Ovary (tissue), 9 donors: Measurements from ENCODE around the gene AK1. TPM values are rescaled to one million over a fixed set of nuclear protein-coding genes. Genes with fewer than 3 reads are reported as not detected.

Experiments
- DNase-seq, 5 donors: peaks; one replicate each; pipeline ENCODE4 v3.0.0-alpha.2; 2019 to 2020
- H3K27ac ChIP-seq, 2 donors: fragments of 200-600 bp; one replicate each; pipeline versions ENCODE4 v1.5.1 to v1.8.0; 2019 to 2022
- H3K27me3 ChIP-seq: fragments of 200-600 bp; one replicate; pipeline ENCODE4 v1.8.0; 2022
- H3K36me3 ChIP-seq: fragments of 200-600 bp; sonication (generic); one replicate; pipeline ENCODE4 v1.5.1; 2019
- H3K4me1 ChIP-seq: one replicate; pipeline ENCODE4 v1.8.1; 2013; ENCODE audit warnings: mild to moderate bottlenecking, moderate library complexity; ENCODE audit not compliant: insufficient read depth
- H3K4me3 ChIP-seq: fragments of 200-600 bp; sonication (generic); one replicate; pipeline ENCODE4 v1.5.1; 2017
- H3K9me3 ChIP-seq, 2 donors: fragments of 200-600 bp in 1 of 2; sonication (generic) in 1 of 2; one replicate each; pipeline versions ENCODE4 v1.5.1 to v1.8.1; 2013 to 2019; ENCODE audit warnings: mild to moderate bottlenecking in 1 of 2, moderate library complexity in 1 of 2
- CTCF ChIP-seq, 3 donors: fragments of 450-650 bp in 2 of 3; fragments of 200-600 bp in 1 of 3; IDR thresholded peaks; one replicate each; pipeline versions ENCODE4 v1.5.1 to v1.8.0; 2016 to 2022; ENCODE audit warnings: antibody characterized with exemption in 3 of 3, mild to moderate bottlenecking in 1 of 3
- EP300 ChIP-seq: sonication (generic); formaldehyde crosslinking; IDR thresholded peaks from one replicate; pipeline ENCODE4 v1.6.1; 2017; ENCODE audit warnings: antibody characterized with exemption
- POLR2A ChIP-seq: fragments of 450-650 bp; IDR thresholded peaks from one replicate; pipeline ENCODE4 v1.6.1; 2017; ENCODE audit warnings: antibody characterized with exemption, mild to moderate bottlenecking, moderate library complexity
- WGBS, 3 donors: extraction: QIAGEN DNeasy Blood & Tissue Kit in 1 of 3; methylation state at CpG; one replicate each; pipeline versions ENCODE4 v1.1.5 to v1.1.7; 2013 to 2017; 5-methylcytosine and 5-hydroxymethylcytosine counted together
- intact Hi-C, 4 donors: fragments of 100-400 bp; cut with DNase I; formaldehyde crosslinking; loops; one replicate each; pipeline versions ENCODE4 v1.11.0 to v1.15.1; 2022 to 2023
- polyA plus RNA-seq, 2 donors: library from polyadenylated mRNA; stranded (reverse); fragments of 200-250 nt in 1 of 2; fragments of 350-450 nt in 1 of 2; fragmentation: Illumina TruSeq in 1 of 2; extraction: RNeasy Lipid Tissue Mini Kit (QIAGEN cat#74804) in 1 of 2; gene quantifications; one replicate each; pipeline ENCODE4 v1.2.3, GENCODE V29; 2013 to 2014
- total RNA-seq, 7 donors: library from RNA; depleted of rRNA in 2 of 7; stranded (reverse); fragments of >200 nt in 2 of 7; fragmentation: NEBNext Ultra II Directional in 3 of 7; extraction: Animal tissue kit (Norgen Biotek cat#: 25700) in 3 of 7; gene quantifications; one replicate each; pipeline versions ENCODE4 v1.1.0 to v1.2.4, GENCODE V29; 2016 to 2023
- donor health status: DM: no; HTN: no; CAD: no; lungs with moderate emphysema.
- donor health status: DM: no; HTN: no; CAD: no.
- donor health status: Bipolar disorder and iron deficiency.
- donor health status: DM: yes; HTN: yes; CAD: no.
- donor health status: DM: no; HTN: no; CAD: no.
- donor health status: DM: yes; HTN: yes; CAD: no.

Gene AK1
- total and polyA plus RNA-seq, 9 donors = 30.9 to 174 (median 119) TPM

- 83 to 87% (median 83%) methylated on average over 7 of the region's 7 CpGs for WGBS, 3 donors
- Histone ChIP-seq H3K4me3 (no peak overlapping the region), H3K27ac (no peak overlapping the region), H3K9me3 (no peaks in the 10 kb centered on the region), H3K36me3 (no peaks in the 10 kb centered on the region), H3K4me1 (peaks cover 5% of the 10 kb centered on the region), H3K27me3 (no peaks in the 10 kb centered on the region)
- TF ChIP-seq EP300 = no peak
- no peak for TF ChIP-seq POLR2A
- intact Hi-C loops = loop anchor here (2.0 to 10.0 kb wide), 7 partner anchors 128 to 416 kb away; partner anchors contain the start of gene TOR2A (in 3 of the 4)
- DNase-seq = no peak
These were observed 43.3 kb upstream of the AK1 start for GRCh38 chr9:127920794-127921193.

- no peak overlapping the region for H3K4me3 ChIP-seq
- H3K9me3 ChIP-seq = no peaks in the 10 kb centered on the region
- H3K27ac ChIP-seq = no peak overlapping the region
- WGBS, 3 donors = 23 to 38% (median 31%) methylated on average over 8 of the region's 8 CpGs
- no peaks in the 10 kb centered on the region for H3K36me3 ChIP-seq
- DNase-seq = peak; percentile 73 to 87 (median 77)
- no peak for TF ChIP-seq CTCF (IDR thresholded peaks at IDR 0.05)
- peak; percentile 66 for TF ChIP-seq EP300
- TF ChIP-seq POLR2A = no peak
- peaks cover 6% of the 10 kb centered on the region for H3K4me1 ChIP-seq
- H3K27me3 ChIP-seq = no peaks in the 10 kb centered on the region
- intact Hi-C loops = loop anchor here in 1 of 4 donors (5.0 kb wide), 1 partner anchor 132 kb away; the partner anchor contains the start of gene CDK9
These were observed 41.9 kb upstream of the AK1 start for GRCh38 chr9:127919253-127919815.

- Histone ChIP-seq H3K4me1 (peaks cover 6% of the 10 kb centered on the region), H3K27me3 (no peaks in the 10 kb centered on the region), H3K9me3 (no peaks in the 10 kb centered on the region), H3K36me3 (no peaks in the 10 kb centered on the region), H3K4me3 (no peak overlapping the region), H3K27ac (no peak overlapping the region)
- 90 to 93% (median 91%) methylated on average over 8 of the region's 8 CpGs for WGBS, 3 donors
- intact Hi-C loops = loop anchor here in 1 of 4 donors (5.0 kb wide), 1 partner anchor 131 kb away; the partner anchor contains the start of gene CDK9
- no peak for TF ChIP-seq EP300
- no peak for TF ChIP-seq CTCF (IDR thresholded peaks at IDR 0.05)
- peak in 2 of 5 donors; percentile 63 to 75 for DNase-seq
These were observed 41.0 kb upstream of the AK1 start for GRCh38 chr9:127918183-127919107.

- Histone ChIP-seq H3K27me3 (no peaks in the 10 kb centered on the region), H3K9me3 (no peaks in the 10 kb centered on the region), H3K4me1 (peaks cover 6% of the 10 kb centered on the region), H3K36me3 (no peaks in the 10 kb centered on the region), H3K27ac (peak overlapping the region in 1 of 2 donors; percentile 69), H3K4me3 (no peak overlapping the region)
- 61 to 64% (median 62%) methylated on average over 6 of the region's 6 CpGs for WGBS, 3 donors
- DNase-seq = peak in 1 of 5 donors; percentile 33
- TF ChIP-seq CTCF (IDR thresholded peaks at IDR 0.05) (no peak), EP300 (no peak), POLR2A (no peak)
- intact Hi-C loops = loop anchor here in 1 of 4 donors (5.0 kb wide), 1 partner anchor 130 kb away; the partner anchor contains the start of gene CDK9
These were observed 40.1 kb upstream of the AK1 start for GRCh38 chr9:127917603-127918002.
